HepG2 (cell line): ENCODE results near the gene GRAMD4.

ENCODE experiments used
- FOXM1 ChIP-seq: sonication (generic); formaldehyde crosslinking; IDR thresholded peaks from 2 replicates; pipeline ENCODE4 v1.5.0; 2020; ENCODE audit warnings: missing genetic modification reagents
- HMG20A ChIP-seq: IDR thresholded peaks from 2 replicates; pipeline ENCODE4 v1.6.1; 2016; ENCODE audit warnings: borderline replicate concordance

GRCh38 chr22:46708766-46709330 is 88.7 kb downstream of the GRAMD4 start:
- TF ChIP-seq FOXM1 (no peak), HMG20A (CRISPR knock-in tag) (no peak)
